KOPT-K1 (cell line): ENCODE measurements around the gene OR2AT4.
"Not testable (repeated sequence)": the region's sequence is repeated elsewhere in the genome, so short reads cannot be mapped to it uniquely, and the experiment has no call there.

Experiments
- H3K27ac ChIP-seq: fragments of 200-600 bp; sonication (generic); 2 replicates; pipeline ENCODE4 v1.5.1; 2016; ENCODE audit warnings: antibody characterized with exemption, mild to moderate bottlenecking, low read depth, low read length; ENCODE audit not compliant: poor library complexity, severe bottlenecking
- H3K36me3 ChIP-seq: fragments of 200-600 bp; sonication (generic); 2 replicates; pipeline ENCODE4 v1.5.1; 2017; ENCODE audit warnings: antibody characterized with exemption, mild to moderate bottlenecking, low read length, moderate library complexity; ENCODE audit not compliant: insufficient read depth
- H3K9me3 ChIP-seq: fragments of 200-600 bp; sonication (generic); 2 replicates; pipeline ENCODE4 v1.5.1; 2017; ENCODE audit warnings: antibody characterized with exemption, low read length, mild to moderate bottlenecking; ENCODE audit not compliant: insufficient read depth, poor library complexity, severe bottlenecking

OR2AT4 gene

DNA sequence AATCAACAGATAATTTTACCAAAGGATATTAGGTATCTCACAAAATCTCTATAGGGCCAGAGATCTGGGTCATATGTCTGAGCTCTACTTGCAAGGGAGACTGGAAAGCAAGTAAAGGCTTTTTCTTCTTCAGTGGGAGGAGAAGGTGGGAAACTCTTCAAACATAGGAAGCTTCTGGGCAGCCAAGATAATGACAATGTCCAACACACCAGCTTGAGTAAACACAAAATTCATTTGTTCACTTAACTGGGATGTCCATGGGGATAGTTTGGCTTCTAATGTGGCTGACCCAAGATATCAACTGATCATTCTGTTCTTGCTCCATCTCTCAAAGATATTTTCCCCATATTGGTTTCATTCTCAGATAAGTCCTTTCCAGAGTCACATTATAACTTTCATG, 37.4 kb downstream of the OR2AT4 start:
- H3K36me3 ChIP-seq = no peaks in the 10 kb centered on the region
- H3K9me3 ChIP-seq = peaks cover 7% of the 10 kb centered on the region
- H3K27ac ChIP-seq = no peak overlapping the region

DNA sequence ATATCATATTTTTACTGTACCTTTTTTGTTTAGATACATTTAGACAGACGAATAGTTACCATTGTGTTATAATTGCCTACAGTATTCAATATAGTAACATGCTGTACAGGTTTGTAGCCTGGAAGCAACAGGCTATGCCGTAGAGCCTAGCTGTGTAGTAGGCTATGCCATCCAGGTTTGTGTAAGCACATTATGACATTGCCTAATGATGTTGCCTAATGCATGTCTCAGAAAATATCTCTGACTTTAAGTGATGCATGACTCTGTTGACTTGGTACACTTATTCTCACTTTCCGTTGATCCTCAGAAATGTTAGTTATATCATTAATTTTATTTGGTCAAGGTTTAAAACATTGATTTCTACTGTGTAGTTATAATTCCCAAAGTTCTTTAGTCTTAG, 39.9 kb downstream of the OR2AT4 start:
- no peaks in the 10 kb centered on the region for H3K36me3 ChIP-seq

DNA sequence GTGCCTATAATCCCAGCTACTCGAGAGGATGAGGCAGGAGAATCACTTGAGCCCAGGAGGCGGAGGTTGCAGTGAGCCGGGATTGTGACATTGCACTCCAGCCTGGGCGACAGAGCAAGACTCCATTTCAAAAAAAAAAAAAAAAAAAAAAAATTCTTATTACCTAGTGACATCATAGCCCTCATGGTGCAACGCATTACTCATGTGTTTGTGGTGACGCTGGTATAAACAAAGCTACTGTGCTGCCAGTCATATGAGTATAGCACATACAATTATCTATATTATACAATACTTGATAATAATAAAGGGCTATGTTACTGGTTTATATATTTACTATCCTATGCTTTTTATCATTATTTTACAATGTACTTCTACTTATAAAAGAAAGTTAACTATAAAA, 41.2 kb downstream of the OR2AT4 start:
- no peak overlapping the region for H3K27ac ChIP-seq
- H3K36me3 ChIP-seq = no peaks in the 10 kb centered on the region
- H3K9me3 ChIP-seq = peaks cover 20% of the 10 kb centered on the region

More for the DNA sequence above, 39.9 kb downstream of the OR2AT4 start:
- H3K27ac ChIP-seq = no peak overlapping the region
- H3K9me3 ChIP-seq = peaks cover 20% of the 10 kb centered on the region

DNA sequence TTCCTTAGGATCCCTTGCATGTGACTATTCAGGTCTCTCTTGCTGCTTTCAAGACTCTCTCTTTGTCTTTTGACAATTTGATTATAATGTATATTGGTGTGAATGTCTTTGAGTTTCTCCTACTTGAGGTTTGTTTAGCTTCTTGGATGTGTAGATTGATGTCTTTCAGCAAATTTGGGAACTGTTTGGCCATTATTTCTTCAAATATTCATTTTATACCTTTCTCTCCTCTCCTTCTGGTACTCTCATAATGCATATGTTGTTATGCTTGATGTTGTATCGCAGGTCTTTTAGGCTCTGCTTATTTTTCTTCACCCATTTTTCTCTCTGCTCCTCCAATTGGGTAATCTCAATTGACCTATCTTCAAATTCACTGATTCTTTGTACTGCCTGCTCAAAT, 44.2 kb downstream of the OR2AT4 start:
- Histone ChIP-seq H3K27ac (no peak overlapping the region), H3K36me3 (no peaks in the 10 kb centered on the region), H3K9me3 (peaks cover 12% of the 10 kb centered on the region)

DNA sequence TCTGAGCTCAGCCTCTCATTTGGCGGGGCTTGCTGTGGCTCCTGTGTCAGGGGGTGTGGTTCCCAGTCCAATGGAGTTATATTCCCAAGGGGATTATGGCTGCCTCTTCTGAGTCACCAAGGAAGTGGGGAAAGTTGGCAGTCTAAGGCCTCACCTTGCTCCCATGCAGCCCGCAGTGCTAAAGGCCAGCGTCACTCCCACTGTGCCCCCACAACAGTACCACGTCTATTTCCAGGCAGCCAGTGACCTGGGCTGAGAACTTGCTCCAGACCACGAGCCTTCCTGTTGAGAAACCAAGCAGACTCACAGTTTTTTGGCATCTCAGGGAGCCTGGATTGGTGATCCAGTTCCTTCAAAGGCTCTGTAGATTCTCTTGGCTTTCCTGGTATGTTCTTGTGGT, 45.6 kb downstream of the OR2AT4 start:
- H3K36me3 ChIP-seq = no peaks in the 10 kb centered on the region
- no peak overlapping the region for H3K27ac ChIP-seq
- peaks cover 12% of the 10 kb centered on the region for H3K9me3 ChIP-seq

DNA sequence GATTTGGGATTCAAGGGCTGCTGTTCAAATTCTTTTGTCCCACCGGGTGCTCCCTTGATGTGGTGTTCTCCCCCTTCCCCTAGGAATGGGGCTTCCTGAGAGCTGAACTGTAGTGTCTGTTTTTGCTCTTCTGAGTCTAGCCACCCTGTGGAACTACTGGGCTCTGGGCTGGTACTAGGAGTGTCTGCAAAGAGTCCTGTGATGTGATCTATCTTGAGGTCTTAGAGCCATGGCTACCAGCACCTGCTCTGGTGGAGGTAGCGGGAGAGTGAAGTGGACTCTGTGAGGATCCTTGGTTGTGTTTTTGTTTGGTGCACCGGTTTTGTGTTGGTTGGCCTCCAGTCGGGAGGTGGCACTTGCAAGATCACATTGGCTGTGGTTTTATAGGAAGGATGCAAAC, 46.2 kb downstream of the OR2AT4 start:
- Histone ChIP-seq H3K36me3 (no peaks in the 10 kb centered on the region), H3K27ac (no peak overlapping the region), H3K9me3 (peaks cover 12% of the 10 kb centered on the region)

DNA sequence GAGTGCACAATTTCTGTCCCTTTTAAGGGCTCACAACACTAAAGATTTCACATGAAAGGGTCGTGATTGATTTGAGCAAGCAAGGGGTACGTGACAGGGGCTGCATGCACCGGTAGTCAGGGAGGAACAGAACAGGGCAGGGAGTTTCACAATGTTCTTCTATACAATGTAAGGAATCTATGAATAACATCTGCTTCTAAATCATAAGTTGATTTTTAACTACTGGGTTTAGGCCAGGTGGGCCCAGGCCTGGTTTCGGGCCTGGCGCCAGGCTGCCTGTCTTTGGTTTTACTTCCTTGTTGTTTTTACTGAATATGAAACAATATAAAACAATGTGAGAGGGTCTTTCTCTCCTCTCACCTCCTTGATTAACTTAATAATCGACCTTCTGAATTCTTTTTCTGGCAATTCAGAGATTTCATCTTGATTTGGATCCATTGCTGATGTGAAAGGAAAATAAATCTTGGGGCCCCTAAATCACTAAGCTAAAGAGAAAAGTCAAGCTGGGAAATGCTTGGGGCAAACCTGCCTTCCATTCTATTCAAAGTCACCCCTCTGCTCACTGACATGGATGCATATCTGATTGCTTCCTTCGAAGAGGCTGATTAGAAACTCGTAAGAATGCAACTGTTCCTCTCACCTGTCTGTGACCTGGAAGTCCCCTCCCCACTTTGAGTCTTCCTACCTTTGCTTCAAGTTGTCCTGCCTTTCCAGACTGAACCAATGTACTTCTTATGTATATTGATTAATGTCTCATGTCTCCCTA, 47.0 kb downstream of the OR2AT4 start:
- H3K36me3 ChIP-seq, H3K27ac ChIP-seq: not testable (repeated sequence)
- H3K9me3 ChIP-seq = peaks cover 12% of the 10 kb centered on the region

DNA sequence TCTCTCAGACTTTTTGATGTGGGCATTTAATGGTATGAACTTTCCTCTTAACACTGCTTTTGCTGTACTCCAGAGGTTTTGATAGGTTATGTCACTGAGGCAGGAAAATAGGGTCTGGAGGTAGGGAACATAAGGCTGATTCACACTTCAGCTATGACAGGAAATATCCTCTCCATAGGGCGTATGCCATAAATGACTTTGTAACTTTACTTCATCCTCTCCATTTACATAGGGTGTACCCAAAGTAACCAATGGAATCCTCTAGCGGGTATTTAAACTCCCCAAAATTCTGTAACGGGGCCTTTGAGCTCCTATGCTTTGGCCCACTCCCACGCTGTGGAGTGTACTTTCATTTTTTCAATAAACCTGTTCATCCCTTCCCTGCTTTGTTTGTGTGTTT, 49.5 kb downstream of the OR2AT4 start:
- Histone ChIP-seq H3K36me3 (no peaks in the 10 kb centered on the region), H3K27ac (no peak overlapping the region), H3K9me3 (peaks cover under 1% of the 10 kb centered on the region)

DNA sequence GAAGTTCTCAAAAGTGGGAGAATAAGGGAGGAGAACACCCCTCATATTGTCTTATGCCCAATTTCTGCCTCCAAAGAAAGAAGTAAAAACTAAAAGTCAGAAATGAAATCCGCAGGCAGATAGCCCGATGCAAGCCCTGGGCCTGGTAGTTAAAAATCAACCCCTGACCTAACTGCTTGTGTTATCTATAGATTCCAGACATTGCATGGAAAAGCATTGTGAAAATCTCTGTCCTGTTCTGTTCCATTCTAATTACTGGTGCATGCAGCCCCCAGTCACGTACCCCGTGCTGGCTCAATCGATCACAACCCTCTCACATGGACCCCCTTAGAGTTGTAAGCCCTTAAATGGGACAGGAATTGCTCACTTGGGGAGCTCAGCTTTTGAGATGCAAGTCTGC, 50.0 kb downstream of the OR2AT4 start:
- not testable (repeated sequence) for H3K36me3 ChIP-seq, H3K9me3 ChIP-seq, H3K27ac ChIP-seq

DNA sequence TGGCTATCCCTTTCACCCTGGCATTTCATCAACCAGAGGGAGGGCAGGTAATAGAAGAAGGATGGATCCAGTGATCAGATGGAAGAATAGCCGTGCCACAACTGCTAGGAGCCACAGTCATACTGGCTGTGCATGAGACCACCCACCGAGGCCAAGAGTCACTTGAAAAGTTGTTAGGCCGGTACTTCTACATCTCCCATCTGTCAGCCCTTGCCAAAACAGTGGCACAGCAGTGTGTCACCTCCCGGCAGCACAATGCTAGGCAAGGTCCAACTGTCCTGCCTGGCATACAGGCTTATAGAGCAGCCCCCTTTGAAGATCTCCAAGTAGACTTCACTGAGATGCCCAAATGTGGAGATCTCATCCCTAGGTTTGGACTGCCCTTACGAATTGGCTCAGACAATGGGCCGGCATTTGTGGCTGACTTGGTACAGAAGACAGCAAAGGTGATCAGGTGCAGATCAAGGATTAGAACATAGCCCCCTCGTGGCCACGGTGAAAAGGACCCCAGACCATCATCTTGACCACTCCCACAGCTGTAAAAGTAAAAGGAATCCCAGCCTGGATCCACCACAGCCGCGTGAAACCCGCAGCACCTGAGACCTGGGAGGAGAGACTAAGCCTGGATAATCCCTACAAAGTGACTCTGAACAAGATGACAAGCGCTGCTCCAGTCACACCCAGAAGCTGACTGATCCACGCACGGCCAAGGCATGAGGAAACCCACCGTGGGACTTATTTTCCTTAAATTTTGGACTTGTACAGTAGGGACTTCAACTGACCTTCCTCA, 52.1 kb downstream of the OR2AT4 start:
- H3K36me3 ChIP-seq, H3K9me3 ChIP-seq, H3K27ac ChIP-seq: not testable (repeated sequence)

DNA sequence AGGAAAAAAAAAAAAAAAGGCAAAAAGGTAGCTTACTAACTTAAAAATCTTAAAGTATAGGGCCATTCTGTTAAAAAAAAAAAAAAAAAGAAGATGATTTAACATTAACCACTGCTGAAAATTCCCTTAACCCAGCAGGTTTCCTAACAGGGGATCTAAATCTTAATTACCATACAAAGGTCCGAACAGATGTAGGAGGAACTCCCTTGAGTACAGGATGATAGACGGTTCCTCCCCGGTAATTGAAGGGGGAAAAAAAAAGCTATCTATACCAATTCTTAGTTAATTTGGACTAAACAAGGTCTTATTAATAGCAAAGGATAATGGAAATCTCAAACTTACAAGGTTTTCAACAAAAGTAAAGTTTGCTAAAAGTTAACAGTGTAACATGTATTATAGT, 54.9 kb downstream of the OR2AT4 start:
- not testable (repeated sequence) for H3K36me3 ChIP-seq, H3K9me3 ChIP-seq

DNA sequence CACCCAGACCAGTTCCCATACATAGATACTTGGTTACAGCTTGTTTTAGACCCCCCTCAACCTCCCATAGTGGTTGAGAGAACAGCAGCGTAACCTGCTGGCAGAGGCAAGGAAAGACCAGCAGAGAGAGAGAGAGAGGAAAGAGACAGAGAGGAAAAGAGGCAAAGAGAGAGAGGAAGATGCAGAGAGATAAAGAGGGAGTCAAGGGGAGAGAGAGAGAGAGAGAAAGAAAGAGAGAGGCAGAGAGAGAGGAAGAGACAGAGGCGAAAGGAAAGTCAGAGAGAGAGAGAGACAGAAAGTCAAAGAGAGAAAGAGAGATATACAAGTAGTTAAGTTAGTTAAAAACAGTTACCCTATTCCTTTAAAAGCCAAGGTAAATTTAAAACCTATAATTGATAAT, 55.4 kb downstream of the OR2AT4 start:
- no peak overlapping the region for H3K27ac ChIP-seq
- no peaks in the 10 kb centered on the region for H3K36me3 ChIP-seq
- no peaks in the 10 kb centered on the region for H3K9me3 ChIP-seq

More for the DNA sequence above, 54.9 kb downstream of the OR2AT4 start:
- H3K27ac ChIP-seq = not testable (repeated sequence)

DNA sequence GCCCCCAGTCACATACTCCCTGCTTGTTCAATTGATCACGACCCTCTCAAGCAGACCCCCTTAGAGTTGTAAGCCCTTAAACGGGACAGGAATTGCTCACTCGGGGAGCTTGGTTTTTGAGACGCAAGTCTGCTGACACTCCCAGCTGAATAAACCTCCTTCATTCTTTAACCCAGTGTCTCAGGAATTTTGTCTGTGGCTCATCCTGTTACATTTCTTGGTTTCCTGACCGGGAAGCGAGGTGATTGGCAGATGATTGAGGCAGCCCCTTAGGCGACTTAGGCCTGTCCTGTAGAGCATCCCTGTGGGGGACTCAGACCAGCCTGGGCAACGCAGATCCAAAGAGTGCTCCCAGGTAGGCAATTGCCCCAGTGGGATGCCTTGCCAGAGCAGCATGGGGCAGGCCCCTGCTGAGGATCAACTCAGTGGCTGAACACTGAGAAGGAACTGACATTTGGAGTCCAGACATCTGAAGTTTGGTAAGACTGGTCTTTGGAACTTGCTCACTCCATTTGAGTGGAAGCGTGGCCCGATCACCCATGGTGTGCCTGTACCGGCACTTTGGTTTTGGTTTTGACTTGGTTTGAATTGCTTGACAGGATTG, 56.4 kb downstream of the OR2AT4 start:
- no peaks in the 10 kb centered on the region for H3K9me3 ChIP-seq
- no peak overlapping the region for H3K27ac ChIP-seq
- H3K36me3 ChIP-seq = no peaks in the 10 kb centered on the region

DNA sequence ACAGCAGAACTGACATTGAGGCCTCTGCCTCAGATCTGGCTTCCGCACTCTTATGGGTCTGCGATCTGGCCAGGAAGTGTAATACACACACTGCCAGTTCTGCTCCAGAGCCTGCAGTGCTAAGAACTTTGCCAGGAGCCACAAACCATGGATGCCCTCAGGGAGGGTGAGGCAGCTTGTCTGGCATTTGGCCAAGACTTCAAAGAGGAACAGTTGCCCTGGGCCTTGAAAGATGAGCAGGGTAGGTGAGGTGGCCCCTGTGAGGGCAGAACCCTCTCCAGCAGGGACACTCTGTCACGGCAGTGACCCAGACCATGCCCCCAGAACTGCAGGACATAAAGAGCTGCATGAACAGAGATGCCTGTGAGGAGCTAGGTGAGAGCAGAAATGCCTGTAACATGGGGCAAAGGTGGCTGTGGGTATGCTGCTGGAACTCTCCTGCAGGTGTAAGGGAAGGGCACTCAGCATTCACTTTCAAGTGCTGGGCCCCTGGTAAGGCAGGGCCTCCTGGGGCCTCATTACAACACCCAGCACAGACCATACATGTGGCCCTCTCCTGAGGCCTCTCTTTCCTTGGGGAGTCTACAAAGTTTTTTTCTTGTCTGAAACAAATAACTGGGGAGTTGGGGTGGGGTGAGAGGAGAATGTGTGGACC, 60.6 kb downstream of the OR2AT4 start:
- H3K9me3 ChIP-seq = no peaks in the 10 kb centered on the region
- H3K27ac ChIP-seq = peak overlapping the region; percentile 4
- no peaks in the 10 kb centered on the region for H3K36me3 ChIP-seq

DNA sequence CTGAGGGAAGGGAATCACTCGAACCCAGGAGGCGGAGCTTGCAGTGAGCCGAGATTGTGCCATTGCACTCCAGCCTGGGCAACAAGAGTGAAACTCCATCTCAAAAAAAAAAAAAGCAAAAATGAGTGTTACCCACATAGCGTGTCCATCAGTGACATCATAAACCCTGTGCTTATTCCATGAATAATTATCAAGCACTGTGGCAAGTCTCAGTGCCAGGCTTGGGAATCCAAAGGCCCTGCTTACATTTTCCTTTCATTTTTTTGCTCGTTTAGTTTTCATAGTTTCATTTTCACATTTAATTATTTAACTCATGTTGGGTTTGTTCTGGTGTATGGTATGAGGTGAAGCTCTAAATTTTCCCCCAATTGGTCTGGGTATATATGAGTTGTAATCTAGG, 61.4 kb downstream of the OR2AT4 start:
- Histone ChIP-seq H3K27ac (no peak overlapping the region), H3K9me3 (no peaks in the 10 kb centered on the region), H3K36me3 (no peaks in the 10 kb centered on the region)
